Femur (tissue), 1 donor: Measurements from ENCODE around the gene SLC12A5.
"Not testable (repeated sequence)": the region's sequence is repeated elsewhere in the genome, so short reads cannot be mapped to it uniquely, and the experiment has no call there.

Source experiments
- DNase-seq: peaks from one replicate; pipeline ENCODE4 v3.0.0-alpha.2; 2017

Gene SLC12A5

DNA sequence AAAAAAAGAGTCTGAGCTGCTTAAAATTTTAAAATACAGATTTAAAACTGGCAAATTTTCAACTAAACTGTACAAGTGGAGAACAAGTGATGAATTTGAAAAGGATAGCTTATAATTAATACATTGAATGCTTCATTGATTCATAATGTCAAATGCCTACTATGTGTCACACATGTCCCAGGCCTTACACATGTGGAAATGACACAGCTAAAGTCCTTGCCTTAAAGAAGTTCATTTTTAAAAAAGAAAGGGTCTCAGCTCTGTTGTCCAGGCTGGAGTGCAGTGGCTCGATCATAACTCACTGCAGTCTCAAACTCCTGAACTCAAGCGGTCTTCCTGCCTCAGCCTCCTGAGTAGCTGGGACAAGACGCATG is 55.8 kb downstream of the SLC12A5 start:
- DNase-seq: no peak

- no peak for DNase-seq
Measured at GRCh38 chr20:46085179-46085851, 56.3 kb downstream of the SLC12A5 start.

- DNase-seq: no peak
Measured at GRCh38 chr20:46087161-46087560, 58.1 kb downstream of the SLC12A5 start.

DNA sequence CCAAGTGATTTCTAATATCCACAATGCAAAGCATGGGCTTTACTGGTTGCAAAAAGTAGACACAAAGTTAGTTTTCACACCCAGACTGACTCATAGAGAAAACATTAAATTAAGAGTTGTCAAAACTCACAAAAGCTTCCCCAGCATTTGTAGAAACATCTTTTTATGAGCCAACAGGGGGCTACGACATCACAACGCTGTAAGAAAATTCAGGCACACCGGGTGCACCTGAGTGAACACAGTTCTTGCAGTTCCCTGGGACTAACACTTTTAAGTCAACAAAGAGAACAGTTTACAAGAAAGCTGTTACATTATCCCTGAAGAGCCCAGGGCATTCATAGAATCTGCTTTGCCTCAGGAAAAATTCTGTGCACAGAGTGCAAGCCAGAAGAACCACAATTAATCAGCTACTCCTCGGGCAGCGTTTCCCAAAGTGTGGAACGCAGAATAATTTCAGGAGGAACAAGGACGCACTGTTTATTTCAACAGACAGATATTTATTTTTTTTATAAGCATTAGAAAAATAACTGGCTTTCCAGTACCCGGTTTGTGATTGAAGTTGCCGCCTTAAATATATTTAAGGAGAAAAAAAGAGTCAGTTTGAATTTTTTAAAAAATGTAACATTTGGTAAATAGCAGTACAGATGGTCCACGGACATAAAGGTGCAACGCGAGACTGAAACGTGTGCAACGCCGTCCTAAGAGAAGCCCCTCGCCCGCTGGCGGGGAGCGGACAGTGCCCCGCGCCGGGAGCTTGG is 59.6 kb downstream of the SLC12A5 start:
- DNase-seq: no peak

DNA sequence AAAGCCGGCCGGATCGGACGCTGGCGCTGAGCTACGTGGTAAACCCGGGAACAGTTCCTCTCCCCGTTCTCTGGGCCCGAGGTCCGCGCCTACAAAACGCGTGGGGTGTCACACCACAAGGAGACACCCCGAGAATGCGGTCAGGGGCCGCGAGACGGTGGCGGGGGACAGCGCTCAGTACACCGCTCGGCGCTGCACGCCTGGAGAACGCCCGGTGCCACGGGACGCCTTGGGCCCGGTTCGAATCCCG is 60.1 kb downstream of the SLC12A5 start:
- DNase-seq: no peak

DNA sequence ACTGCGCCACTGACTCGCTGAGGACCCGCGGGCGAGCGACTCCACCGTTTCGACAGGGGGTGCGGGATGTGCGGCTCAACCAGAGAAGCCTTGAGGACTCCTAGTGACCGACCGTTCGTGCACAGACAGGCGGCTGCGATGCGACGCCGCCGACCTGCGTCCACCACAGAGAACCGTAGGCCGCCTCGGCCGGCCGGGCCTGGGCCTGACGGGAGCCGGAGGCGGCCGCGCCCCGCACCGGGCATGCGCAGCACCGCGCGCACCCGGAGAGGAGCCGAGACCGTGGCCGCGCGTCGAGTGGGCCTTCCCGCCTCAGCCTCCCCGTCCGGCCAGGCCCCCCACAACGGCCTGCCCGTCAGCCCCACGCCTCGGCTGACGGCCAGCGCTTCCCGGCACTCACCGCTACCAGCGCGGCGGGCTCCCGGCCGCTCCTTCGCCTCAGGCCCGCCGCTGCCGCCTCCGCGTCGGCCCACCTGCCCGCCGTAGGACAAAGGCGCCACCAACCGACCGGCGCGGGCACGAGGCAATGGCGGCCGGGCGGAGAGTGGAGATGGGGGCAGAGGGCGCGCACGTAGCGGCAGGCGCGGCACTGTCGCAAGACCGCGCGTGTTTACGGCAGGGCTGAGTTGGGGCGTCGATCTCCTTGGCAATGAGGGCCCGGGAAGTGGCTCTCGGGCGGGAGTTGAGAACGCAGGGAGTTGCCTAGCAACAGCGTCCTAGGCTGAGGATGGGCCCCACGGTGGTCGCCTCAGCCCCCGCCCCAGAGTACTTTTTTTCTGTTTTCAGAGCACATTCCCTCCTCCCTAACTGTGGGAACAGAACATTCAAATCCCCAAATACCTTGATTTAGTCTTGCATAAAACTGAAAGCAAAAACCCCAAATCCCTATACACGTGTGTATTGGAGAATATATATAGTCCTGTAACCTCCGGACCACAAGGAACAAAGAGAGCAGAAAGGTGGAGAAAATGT is 60.7 kb downstream of the SLC12A5 start, which contains the start of gene NCOA5:
TSS of gene NCOA5 (minus strand) at position 546 of the 972 bp plus-strand sequence. CDS start 10,538 bp downstream, outside the sequence.
- DNase-seq: peak; percentile 97

DNA sequence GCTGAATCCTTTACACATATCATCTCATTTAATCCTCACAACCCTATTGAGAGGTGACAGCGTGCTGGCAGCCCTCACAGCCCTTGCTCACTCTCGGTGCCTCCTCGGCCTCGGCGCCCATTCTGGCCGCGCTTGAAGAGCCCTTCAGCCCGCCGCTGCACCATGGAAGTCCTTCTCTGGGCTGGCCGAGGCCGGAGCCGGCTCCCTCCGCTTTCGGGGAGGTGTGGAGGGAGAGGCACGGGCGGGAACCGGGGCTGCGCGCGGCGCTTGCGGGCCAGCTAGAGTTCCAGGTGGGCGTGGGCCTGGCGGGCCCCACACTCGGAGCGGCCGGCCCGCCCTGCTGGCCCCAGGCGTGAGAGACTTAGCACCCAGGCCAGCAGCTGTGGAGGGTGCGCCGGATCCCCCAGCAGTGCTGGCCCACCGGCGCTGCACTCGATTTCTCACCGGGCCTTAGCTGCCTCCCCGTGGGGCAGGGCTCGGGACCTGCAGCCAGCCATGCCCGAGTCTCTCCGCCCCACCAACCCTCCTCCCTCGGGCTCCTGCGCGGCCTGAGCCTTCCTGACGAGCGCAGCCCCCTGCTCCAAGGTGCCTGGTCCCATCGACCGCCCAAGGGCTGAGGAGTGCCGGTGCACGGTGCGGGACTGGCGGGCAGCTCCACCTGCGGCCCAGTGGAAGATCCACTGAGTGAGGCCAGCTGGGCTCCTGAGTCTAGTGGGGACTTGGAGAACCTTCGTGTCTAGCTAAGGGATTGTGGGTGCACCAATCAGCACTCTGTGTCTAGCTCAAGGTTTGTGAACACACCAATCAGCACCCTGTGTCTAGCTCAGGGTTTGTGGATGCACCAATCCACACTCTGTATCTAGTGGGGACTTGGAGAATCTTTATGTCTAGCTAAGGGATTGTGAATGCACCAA is 62.9 kb downstream of the SLC12A5 start:
- DNase-seq: not testable (repeated sequence)

DNA sequence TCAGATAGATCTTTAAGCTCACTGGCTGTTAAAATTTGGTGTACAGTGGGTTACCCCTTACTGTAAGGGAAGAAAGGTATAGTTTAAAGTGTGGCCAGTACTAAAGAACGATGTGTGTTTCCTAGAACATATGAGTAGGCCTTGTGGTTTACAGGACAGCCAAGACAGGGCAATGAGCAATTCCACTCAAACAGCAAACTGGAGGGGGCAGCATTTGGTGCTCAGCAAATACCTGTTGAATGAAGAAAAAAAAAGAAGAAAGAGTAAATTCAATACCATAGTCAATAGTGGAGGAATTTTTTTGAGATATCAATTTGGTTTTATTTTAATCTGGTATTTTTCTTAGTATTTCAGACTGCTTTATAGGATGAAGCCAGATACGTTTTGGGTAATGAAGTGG is 64.5 kb downstream of the SLC12A5 start:
- DNase-seq: no peak

- DNase-seq: no peak
Measured at GRCh38 chr20:46099491-46100287, 70.7 kb downstream of the SLC12A5 start.

DNA sequence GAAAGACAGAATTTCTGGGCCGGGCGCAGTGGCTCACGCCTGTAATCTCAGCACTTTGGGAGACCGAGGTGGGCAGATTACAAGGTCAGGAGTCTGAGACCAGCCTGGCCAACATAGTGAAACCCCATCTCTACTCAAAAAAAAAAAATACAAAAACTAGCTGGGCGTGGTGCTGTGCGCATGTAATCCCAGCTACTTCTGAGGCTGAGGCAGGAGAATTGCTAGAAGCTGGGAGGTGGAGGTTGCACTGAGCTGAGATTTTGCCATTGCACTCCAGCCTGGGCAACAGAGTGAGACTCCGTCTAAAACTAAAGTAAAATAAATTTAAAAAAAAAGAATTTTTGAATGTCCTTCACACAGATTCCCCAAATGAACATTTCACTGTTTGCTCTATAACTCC is 71.4 kb downstream of the SLC12A5 start:
- DNase-seq: not testable (repeated sequence)

DNA sequence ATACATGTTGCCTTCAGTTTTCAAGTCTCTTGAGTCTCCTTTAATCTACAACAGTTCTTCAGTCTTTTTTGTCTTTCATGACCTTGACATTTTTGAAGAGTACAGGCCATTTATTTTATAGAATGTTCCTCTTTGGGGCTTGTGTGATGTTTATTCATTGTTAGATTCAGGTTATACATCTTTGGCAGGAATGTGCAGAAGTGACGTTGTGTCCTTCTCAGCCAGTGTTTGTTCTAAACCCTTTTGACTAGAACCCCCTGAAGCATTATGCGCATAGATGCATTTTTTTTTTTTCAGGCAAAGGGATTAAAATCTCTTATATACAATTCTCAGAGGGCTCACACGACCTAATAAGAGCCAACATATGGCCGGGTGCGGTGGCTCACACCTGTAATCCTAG is 72.0 kb downstream of the SLC12A5 start:
- no peak for DNase-seq

- no peak for DNase-seq
Measured at GRCh38 chr20:46101957-46102356, 72.9 kb downstream of the SLC12A5 start.

- DNase-seq: no peak
Measured at GRCh38 chr20:46102940-46103339, 73.9 kb downstream of the SLC12A5 start.

DNA sequence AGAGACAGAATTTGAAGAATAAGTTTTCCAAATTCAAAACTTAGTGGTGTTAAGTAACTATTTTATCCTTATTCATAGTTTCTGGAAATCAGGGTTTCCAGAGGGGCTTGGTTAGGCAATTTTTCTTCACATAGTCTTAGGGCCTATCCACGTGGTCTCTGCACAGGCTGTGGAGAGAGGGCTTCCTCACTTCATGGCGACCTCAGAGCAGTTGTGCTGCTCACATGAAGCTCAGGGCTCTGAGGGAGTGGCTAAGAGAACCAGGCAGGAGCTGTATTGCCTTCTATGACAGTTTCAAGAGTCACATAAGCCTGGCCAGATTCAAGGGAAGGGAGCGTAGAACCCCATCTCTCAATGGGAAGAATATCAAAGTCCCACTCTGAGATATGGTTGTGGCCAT is 75.2 kb downstream of the SLC12A5 start:
- no peak for DNase-seq

DNA sequence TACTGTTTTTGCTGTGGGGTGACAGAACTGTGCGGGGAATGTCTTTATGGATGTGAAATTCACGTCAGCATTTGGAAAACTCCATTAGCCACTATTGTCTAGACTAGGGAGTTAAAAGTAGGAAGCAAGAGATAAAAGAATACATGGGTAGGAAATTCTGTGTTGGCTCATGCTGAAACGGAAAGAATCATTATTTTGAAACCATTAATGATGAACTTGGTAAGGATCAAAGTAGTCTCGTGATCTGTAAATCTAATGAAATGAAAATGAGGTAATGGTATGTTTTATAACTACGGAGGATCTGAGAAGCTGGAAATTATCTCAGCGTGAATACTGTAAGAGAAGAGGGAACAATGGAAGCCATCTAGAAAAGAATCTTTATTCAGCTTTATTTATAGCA is 78.0 kb downstream of the SLC12A5 start:
- no peak for DNase-seq

DNA sequence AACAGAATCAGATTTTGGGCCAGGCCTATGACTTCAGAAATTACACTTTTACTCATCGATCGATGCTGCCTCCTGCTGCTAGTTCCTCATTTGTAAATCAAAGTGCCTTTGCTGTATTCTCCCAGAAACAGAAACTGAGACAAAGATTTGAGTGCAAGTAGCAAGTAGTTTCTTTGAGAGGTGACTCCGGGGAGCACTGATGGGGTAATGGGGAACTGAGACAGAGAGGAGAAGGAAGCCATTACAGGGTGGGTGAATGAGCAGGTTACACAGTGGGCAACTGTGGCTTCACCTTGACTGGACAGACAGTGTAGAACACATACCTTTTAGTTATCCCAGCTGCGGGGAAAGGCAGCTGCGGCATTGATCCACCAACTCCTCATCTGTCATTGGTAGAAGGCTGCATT is 79.4 kb downstream of the SLC12A5 start:
- no peak for DNase-seq

DNA sequence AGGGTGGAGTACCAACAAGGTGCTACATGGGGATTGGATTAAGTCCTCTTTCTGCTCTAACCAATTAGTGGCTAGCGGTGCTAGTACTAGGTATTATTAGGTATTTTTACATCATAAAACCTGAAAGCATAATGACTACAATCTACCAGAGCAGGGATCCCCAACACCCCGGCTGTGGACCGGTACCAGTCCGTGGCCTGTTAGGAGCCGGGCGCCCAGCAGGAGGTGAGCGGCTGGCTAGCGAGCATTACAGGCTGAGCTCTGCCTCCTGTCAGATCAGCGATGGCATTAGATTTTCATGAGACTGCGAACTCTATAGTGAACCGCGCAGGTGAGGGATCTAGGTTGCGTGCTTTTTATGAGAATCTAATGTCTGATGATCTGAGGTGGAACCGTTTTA is 80.0 kb downstream of the SLC12A5 start:
- no peak for DNase-seq
